Stimulated activated CD8-positive, alpha-beta memory T cell treated with anti-CD3 and anti-CD28 coated beads, Interleukin-4, amount 100 ng/mL, for 24 hours (primary cell): ENCODE data around the gene LMBR1L.

Source experiments
- DNase-seq: peaks from one replicate; pipeline ENCODE4 v3.0.0-alpha.2; 2020; ENCODE audit warnings: low read depth

The LMBR1L gene

GRCh38 chr12:49052451-49053208 is 58.0 kb downstream of the LMBR1L start:
- DNase-seq = no peak

GRCh38 chr12:49051777-49052438 is 58.7 kb downstream of the LMBR1L start:
- DNase-seq = no peak

- DNase-seq = no peak
Measured at GRCh38 chr12:49051373-49051764, 59.3 kb downstream of the LMBR1L start.

DNA sequence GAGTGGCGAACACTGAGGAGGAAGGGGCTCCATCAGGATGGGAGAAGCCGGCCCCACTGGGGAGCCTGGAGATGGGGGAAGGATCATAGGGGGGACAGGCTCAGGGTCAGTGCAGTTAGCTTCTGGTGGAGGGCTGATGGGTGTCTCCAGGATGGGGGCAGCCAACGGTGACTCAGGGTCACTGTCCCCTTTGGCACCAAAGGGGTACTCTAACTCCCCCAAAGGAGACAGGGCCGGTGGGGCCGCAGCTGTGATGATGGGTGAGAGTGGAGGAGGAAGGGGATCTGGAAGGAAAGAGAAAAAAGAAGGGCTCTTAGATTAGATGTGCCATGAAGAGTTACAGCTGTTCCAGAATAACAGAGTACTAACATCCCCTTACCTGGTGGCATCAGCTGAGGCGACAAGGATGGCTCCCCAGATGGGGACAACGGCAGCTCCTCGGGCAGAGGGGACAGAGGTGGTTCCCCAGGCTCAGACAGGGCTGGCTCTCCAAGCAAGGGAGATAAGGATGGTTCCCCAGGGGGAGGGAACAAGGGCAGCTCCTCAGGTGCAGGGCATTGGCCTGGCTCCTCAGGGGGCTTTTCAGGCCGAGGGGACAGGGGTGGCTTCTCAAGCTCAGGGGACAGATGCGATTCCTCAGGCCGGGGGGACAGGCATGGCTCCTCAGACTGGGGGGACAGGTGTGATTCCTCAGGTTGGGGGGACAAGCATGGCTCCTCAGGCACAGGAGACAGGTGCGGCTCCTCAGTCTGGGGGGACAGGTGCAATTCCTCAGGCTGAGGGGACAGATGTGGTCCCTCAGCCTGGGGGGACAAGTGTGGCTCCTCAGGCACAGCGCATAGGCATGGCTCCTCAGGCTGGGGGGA is 59.9 kb downstream of the LMBR1L start:
- no peak for DNase-seq

DNA sequence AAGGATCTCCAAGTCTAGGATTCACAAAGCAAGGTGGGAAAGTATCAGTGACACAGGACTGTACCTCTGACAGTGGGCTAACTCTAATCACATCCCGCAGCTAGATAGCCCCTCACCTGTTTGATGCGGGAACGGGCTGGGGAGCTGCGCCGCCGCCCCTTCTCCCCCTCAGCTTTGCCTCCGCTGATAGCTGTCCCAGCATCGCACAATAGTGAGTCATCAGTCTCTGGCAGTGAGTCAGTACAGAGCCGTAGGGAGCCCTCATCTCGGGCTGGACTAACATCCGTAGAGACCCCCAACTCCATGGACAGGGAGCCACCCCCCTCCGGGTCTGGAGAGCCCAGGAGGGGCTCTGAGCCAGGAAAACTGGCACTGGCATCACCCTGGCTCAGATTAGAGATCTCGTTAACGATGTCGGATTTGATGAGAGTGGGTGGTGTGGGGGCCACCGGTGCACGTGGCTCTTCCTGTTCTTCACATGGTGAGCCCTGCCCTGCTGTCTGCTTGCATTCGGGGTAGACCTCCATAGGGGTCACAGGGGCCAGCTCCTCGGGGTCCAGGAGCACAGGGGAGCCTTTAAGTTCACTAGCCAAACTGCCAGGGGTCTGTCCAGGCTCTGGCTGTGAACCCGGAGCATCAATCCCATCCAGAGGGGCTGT is 61.0 kb downstream of the LMBR1L start:
- no peak for DNase-seq

DNA sequence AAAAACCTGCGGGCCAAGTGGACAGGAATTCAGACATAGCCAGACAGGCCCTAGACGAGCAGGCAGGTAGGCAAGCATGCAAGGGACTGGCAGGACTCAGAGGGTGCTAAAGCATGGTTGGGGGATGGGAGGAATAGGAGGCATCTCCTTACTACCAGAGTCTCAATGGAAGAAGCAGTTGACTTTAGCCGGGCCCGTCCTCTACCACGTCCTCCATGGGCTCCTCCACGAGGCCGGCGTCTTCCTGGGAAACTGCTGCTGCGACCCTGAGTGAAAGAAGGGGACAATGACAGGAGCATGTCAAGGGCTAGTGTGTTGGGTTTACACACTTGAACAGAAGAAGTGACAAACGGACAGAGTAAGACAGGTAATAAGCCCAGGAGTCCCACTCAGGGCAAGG is 61.7 kb downstream of the LMBR1L start:
- no peak for DNase-seq
